Activated T-cell treated with anti-CD3 and anti-CD28 coated beads, Interleukin-2, amount 50 U/mL, for 72 hours (primary cell): ENCODE results near the gene DNAH5. TPM values are rescaled to one million over a fixed set of nuclear protein-coding genes. Genes with fewer than 3 reads are reported as not detected.

Source experiments
- ATAC-seq, 2 donors: fragments of 150-1000 bp; cut with Tn5 transposase; replicated peaks in 1 of 2; 2 replicates each; pipeline ENCODE4 v1.10.0; 2021; ENCODE audit warnings: moderate library complexity in 2 of 2, mild to moderate bottlenecking in 1 of 2
- DNase-seq, 2 donors: peaks; one replicate each; pipeline ENCODE4 v3.0.0; 2021 to 2022; ENCODE audit warnings: mixed read lengths in 1 of 2
- H3K27ac Mint-ChIP-seq: one replicate; pipeline ENCODE4 v1.8.0; 2022; ENCODE audit warnings: mild to moderate bottlenecking, moderate library complexity, mixed read lengths
- H3K27me3 Mint-ChIP-seq: one replicate; pipeline ENCODE4 v1.8.0; 2022; ENCODE audit warnings: low read depth, mixed read lengths
- H3K36me3 Mint-ChIP-seq, 2 donors: one replicate each; pipeline ENCODE4 v1.8.0; 2022; ENCODE audit warnings: mixed read lengths in 2 of 2, mild to moderate bottlenecking in 1 of 2; ENCODE audit not compliant: insufficient read depth in 2 of 2
- H3K4me1 Mint-ChIP-seq: one replicate; pipeline ENCODE4 v1.8.0; 2022; ENCODE audit warnings: low read depth, mixed read lengths
- H3K4me3 Mint-ChIP-seq, 2 donors: one replicate each; pipeline ENCODE4 v1.8.0; 2022; ENCODE audit warnings: mild to moderate bottlenecking in 2 of 2, mixed read lengths in 2 of 2, moderate library complexity in 2 of 2
- H3K9me3 Mint-ChIP-seq, 2 donors: one replicate each; pipeline ENCODE4 v1.8.0; 2022; ENCODE audit warnings: mixed read lengths in 2 of 2
- total RNA-seq, 2 donors: library from RNA; stranded (reverse); gene quantifications; one replicate each; pipeline ENCODE4 v1.2.3, GENCODE V29; 2022

DNAH5 gene
- total RNA-seq, 2 donors from 2014 or later, result not detected

GRCh38 chr5:13659391-13659790 lies 285.1 kb downstream of the DNAH5 start:
- DNase-seq (no peak), ATAC-seq (no peak)
- H3K27ac Mint-ChIP-seq, result no peak overlapping the region
- H3K27me3 Mint-ChIP-seq, result no peaks in the 10 kb centered on the region
- H3K4me3 Mint-ChIP-seq, result no peak overlapping the region
- H3K4me1 Mint-ChIP-seq, result no peaks in the 10 kb centered on the region
- H3K9me3 Mint-ChIP-seq, result peaks cover 3 to 4% of the 10 kb centered on the region in 2 donors
- H3K36me3 Mint-ChIP-seq, result no peaks in the 10 kb centered on the region

- Mint-ChIP-seq H3K4me1 (no peaks in the 10 kb centered on the region), H3K27me3 (no peaks in the 10 kb centered on the region), H3K27ac (no peak overlapping the region), H3K36me3 (no peaks in the 10 kb centered on the region), H3K9me3 (peaks cover 3 to 4% of the 10 kb centered on the region in 2 donors), H3K4me3 (no peak overlapping the region)
- no peak for ATAC-seq
- no peak for DNase-seq
Observed at GRCh38 chr5:13658761-13659160, 285.7 kb downstream of the DNAH5 start.

- DNase-seq (no peak), ATAC-seq (no peak)
- no peaks in the 10 kb centered on the region for H3K36me3 Mint-ChIP-seq
- no peak overlapping the region for H3K27ac Mint-ChIP-seq
- no peaks in the 10 kb centered on the region for H3K27me3 Mint-ChIP-seq
- no peaks in the 10 kb centered on the region for H3K4me1 Mint-ChIP-seq
- peaks cover 3 to 4% of the 10 kb centered on the region in 2 donors for H3K9me3 Mint-ChIP-seq
- H3K4me3 Mint-ChIP-seq, result no peak overlapping the region
Observed at GRCh38 chr5:13658152-13658551, 286.3 kb downstream of the DNAH5 start.

GRCh38 chr5:13653709-13654108 lies 290.8 kb downstream of the DNAH5 start:
- ATAC-seq, result no peak
- Mint-ChIP-seq H3K27ac (no peak overlapping the region), H3K9me3 (peaks cover 4 to 7% of the 10 kb centered on the region in 2 donors), H3K4me3 (no peak overlapping the region), H3K36me3 (no peaks in the 10 kb centered on the region), H3K27me3 (no peaks in the 10 kb centered on the region), H3K4me1 (no peaks in the 10 kb centered on the region)
- no peak for DNase-seq

GRCh38 chr5:13649656-13650055 lies 294.8 kb downstream of the DNAH5 start:
- H3K4me1 Mint-ChIP-seq, result no peaks in the 10 kb centered on the region
- no peaks in the 10 kb centered on the region for H3K27me3 Mint-ChIP-seq
- no peak overlapping the region for H3K4me3 Mint-ChIP-seq
- H3K27ac Mint-ChIP-seq, result no peak overlapping the region
- DNase-seq (no peak), ATAC-seq (no peak)
- peaks cover 5% of the 10 kb centered on the region in 2 donors for H3K9me3 Mint-ChIP-seq
- H3K36me3 Mint-ChIP-seq, result no peaks in the 10 kb centered on the region

- H3K27ac Mint-ChIP-seq, result no peak overlapping the region
- H3K4me3 Mint-ChIP-seq, result no peak overlapping the region
- H3K4me1 Mint-ChIP-seq, result no peaks in the 10 kb centered on the region
- peaks cover 3 to 5% of the 10 kb centered on the region in 2 donors for H3K9me3 Mint-ChIP-seq
- H3K36me3 Mint-ChIP-seq, result no peaks in the 10 kb centered on the region
- H3K27me3 Mint-ChIP-seq, result no peaks in the 10 kb centered on the region
- DNase-seq (no peak), ATAC-seq (no peak)
Observed at GRCh38 chr5:13648822-13649221, 295.7 kb downstream of the DNAH5 start.

GRCh38 chr5:13643734-13644133 lies 300.8 kb downstream of the DNAH5 start:
- Mint-ChIP-seq H3K27ac (no peak overlapping the region), H3K4me3 (no peak overlapping the region), H3K27me3 (no peaks in the 10 kb centered on the region), H3K36me3 (no peaks in the 10 kb centered on the region), H3K9me3 (peaks cover 7 to 8% of the 10 kb centered on the region in 2 donors), H3K4me1 (no peaks in the 10 kb centered on the region)
- DNase-seq (no peak), ATAC-seq (no peak)

- ATAC-seq (no peak), DNase-seq (no peak)
- H3K9me3 Mint-ChIP-seq, result peaks cover 7 to 8% of the 10 kb centered on the region in 2 donors
- H3K4me1 Mint-ChIP-seq, result no peaks in the 10 kb centered on the region
- H3K27ac Mint-ChIP-seq, result no peak overlapping the region
- no peaks in the 10 kb centered on the region for H3K27me3 Mint-ChIP-seq
- H3K4me3 Mint-ChIP-seq, result no peak overlapping the region
- H3K36me3 Mint-ChIP-seq, result no peaks in the 10 kb centered on the region
Observed at GRCh38 chr5:13643196-13643595, 301.3 kb downstream of the DNAH5 start.

Other genes with a start within 250 kb of the DNAH5 start
- gene TRIO, start 198.7 kb upstream of the DNAH5 start, total RNA-seq, result 10 to 100 TPM; 13.2 to 14.0 TPM